ENCODE results near the gene C10orf95.
A peak's percentile ranks its signal among the peaks of the same experiment; 100 is the strongest.

The C10orf95 gene

DNA sequence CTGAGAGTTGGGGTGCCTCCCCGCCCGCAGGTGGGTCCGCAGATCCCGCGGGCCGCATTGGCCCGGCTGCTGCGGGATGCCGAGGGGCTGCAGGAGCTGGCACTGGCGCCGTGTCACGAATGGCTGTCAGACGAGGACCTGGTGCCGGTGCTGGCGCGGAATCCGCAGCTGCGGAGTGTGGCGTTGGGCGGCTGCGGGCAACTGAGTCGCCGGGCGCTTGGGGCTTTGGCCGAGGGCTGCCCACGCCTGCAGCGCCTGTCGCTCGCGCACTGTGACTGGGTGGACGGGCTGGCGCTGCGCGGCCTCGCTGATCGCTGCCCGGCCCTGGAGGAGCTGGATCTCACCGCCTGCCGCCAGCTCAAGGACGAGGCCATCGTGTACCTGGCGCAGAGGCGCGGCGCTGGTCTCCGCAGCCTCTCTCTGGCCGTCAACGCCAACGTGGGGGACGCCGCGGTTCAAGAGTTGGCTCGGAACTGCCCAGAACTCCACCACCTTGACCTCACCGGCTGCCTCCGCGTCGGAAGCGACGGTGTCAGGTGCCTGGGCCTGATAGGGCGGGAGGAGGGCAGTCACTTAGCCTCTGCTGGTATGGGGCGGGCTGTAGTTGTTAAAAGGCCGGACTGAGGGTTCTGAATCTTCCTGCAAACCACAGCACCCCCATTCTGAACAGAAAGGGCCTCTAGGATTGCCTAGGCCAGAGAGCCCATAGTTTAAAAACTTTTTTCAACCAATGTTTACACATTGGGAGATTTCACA lies 29.4 kb downstream of the C10orf95 start:
- DNase-seq (ENCODE audit: low read depth): peak; percentile 59
- peak overlapping the region; percentile 57 for H3K4me3 ChIP-seq (ENCODE audit: low read depth, low read length)
- TF ChIP-seq CTCF (IDR thresholded peaks at IDR 0.05; ENCODE audit: insufficient read depth, low read depth, low read length, missing control alignments): no peak

DNA sequence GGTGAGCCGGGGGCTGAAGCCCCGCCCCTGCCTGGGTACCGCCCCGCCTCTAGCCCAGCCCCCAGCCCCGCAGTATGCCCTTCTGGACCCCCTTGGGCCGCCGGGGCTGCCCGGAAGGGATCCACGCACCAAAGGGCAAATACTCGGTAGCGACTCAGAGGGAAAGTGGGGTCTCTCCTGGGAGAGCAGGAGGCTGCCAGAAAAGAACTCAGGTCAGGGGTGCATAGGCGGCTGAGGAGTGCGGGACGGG lies 29.9 kb downstream of the C10orf95 start:
- peak overlapping the region; percentile 57 for H3K4me3 ChIP-seq (ENCODE audit: low read depth, low read length)
- no peak for DNase-seq (ENCODE audit: low read depth)
- TF ChIP-seq CTCF (IDR thresholded peaks at IDR 0.05; ENCODE audit: insufficient read depth, low read depth, low read length, missing control alignments): no peak

GRCh38 chr10:102420714-102421506 lies 30.4 kb downstream of the C10orf95 start, which contains the start of gene FBXL15:
Gene FBXL15 (plus strand): TSS chr10:102420836. CDS start chr10:102421130, 294 bp downstream.
- peak within 1 kb of the TSS; percentile 57 for H3K4me3 ChIP-seq (ENCODE audit: low read depth, low read length)
- no peak for TF ChIP-seq CTCF (IDR thresholded peaks at IDR 0.05; ENCODE audit: insufficient read depth, low read depth, low read length, missing control alignments)
- peak; percentile 98 for DNase-seq (ENCODE audit: low read depth)

- no peak for DNase-seq (ENCODE audit: low read depth)
- peak overlapping the region; percentile 57 for H3K4me3 ChIP-seq (ENCODE audit: low read depth, low read length)
- no peak for TF ChIP-seq CTCF (IDR thresholded peaks at IDR 0.05; ENCODE audit: insufficient read depth, low read depth, low read length, missing control alignments)
These were observed 31.1 kb downstream of the C10orf95 start for GRCh38 chr10:102420181-102420713.

DNA sequence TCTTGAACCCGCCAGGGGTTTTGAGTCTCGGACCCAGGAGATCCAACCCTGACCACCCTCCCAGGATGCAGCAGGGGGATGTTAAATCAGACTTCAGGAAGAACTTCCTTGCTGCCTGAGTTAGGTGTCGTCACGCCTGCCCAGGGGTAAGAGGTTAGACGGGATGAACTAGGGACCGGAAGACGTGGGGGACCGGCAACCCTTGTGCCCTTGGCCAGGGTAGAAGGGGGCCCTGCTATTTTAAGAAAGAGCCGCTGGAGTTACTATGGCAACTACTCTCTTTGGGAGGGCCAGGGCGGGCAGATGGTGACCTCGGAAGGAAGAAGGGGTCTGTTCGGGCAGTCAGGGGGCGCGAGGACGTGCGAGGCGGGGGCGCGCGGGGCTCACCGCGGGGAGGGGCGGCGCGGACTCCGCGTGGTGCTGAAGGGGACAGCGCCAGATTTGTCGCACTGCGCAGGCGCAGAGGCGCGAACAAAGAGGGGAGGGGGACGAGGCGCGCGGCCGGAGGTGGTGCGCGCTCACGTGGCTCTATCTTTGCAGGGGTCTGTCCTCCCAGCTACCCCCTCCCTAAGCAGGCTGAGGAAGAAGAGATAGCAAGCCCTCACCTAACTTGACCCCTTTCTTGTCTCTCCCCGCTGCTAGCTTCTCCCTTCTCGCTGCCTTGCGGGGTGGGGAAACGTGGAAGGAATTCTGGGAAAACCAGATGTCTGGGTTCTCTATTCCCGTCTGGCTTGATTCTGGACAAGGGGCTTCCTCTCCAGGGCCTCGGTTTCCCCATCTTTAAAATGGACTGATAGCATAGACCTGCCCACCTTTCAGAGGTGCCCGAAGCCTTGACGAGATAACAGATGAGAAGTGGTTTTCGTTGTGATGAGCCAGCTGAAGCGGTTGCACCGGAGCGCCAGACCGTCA lies 31.8 kb downstream of the C10orf95 start:
- no peak for TF ChIP-seq CTCF (IDR thresholded peaks at IDR 0.05; ENCODE audit: insufficient read depth, low read depth, low read length, missing control alignments)
- peak; percentile 47 for DNase-seq (ENCODE audit: low read depth)
- peak overlapping the region; percentile 57 for H3K4me3 ChIP-seq (ENCODE audit: low read depth, low read length)

GRCh38 chr10:102418622-102419268 lies 32.6 kb downstream of the C10orf95 start, which contains the start of gene PSD:
Gene PSD (minus strand): TSS chr10:102418785. CDS start chr10:102417038, 1,747 bp downstream.
- peak within 1 kb of the TSS; percentile 57 for H3K4me3 ChIP-seq (ENCODE audit: low read depth, low read length)
- TF ChIP-seq CTCF (IDR thresholded peaks at IDR 0.05; ENCODE audit: insufficient read depth, low read depth, low read length, missing control alignments): no peak
- no peak for DNase-seq (ENCODE audit: low read depth)
